NCI-H226 (cell line): Measurements from ENCODE around the gene LIPI.
"Not testable (repeated sequence)": the region's sequence is repeated elsewhere in the genome, so short reads cannot be mapped to it uniquely, and the experiment has no call there.

Source experiments
- DNase-seq: peaks from one replicate; pipeline ENCODE4 v3.0.0-alpha.2; 2015

LIPI gene

GRCh38 chr21:14116080-14116481, 94.7 kb downstream of the LIPI start:
- no peak for DNase-seq

GRCh38 chr21:14115646-14116045, 95.1 kb downstream of the LIPI start:
- DNase-seq = no peak

GRCh38 chr21:14114251-14114650, 96.5 kb downstream of the LIPI start:
- DNase-seq = no peak

GRCh38 chr21:14104564-14104963, 106.2 kb downstream of the LIPI start:
- not testable (repeated sequence) for DNase-seq

GRCh38 chr21:14099570-14099969, 111.2 kb downstream of the LIPI start:
- DNase-seq = no peak

- no peak for DNase-seq
These were observed 112.8 kb downstream of the LIPI start for GRCh38 chr21:14097881-14098499.

GRCh38 chr21:14096577-14096976, 114.2 kb downstream of the LIPI start:
- no peak for DNase-seq

- no peak for DNase-seq
These were observed 114.6 kb downstream of the LIPI start for GRCh38 chr21:14096172-14096571.

GRCh38 chr21:14095056-14095455, 115.7 kb downstream of the LIPI start:
- no peak for DNase-seq

- DNase-seq = no peak
These were observed 117.8 kb downstream of the LIPI start for GRCh38 chr21:14092834-14093560.

GRCh38 chr21:14090184-14090583, 120.6 kb downstream of the LIPI start:
- not testable (repeated sequence) for DNase-seq

- DNase-seq = no peak
These were observed 122.4 kb downstream of the LIPI start for GRCh38 chr21:14088391-14088790.

- DNase-seq = no peak
These were observed 124.2 kb downstream of the LIPI start for GRCh38 chr21:14086553-14086952.

- DNase-seq = no peak
These were observed 126.1 kb downstream of the LIPI start for GRCh38 chr21:14084701-14085100.

GRCh38 chr21:14084068-14084501, 126.7 kb downstream of the LIPI start:
- no peak for DNase-seq

- no peak for DNase-seq
These were observed 130.0 kb downstream of the LIPI start for GRCh38 chr21:14080764-14081096.

- no peak for DNase-seq
These were observed 130.6 kb downstream of the LIPI start for GRCh38 chr21:14080040-14080763.

GRCh38 chr21:14078746-14079375, 131.9 kb downstream of the LIPI start:
- DNase-seq = no peak

GRCh38 chr21:14076143-14076806, 134.5 kb downstream of the LIPI start:
- DNase-seq = no peak

- DNase-seq = no peak
These were observed 135.2 kb downstream of the LIPI start for GRCh38 chr21:14075346-14076142.

GRCh38 chr21:14074177-14074576, 136.6 kb downstream of the LIPI start:
- no peak for DNase-seq

- DNase-seq = no peak
These were observed 137.1 kb downstream of the LIPI start for GRCh38 chr21:14073615-14074014.
